Naive B cell (primary cell): ENCODE results near the gene ETV1. TPM values are rescaled to one million over a fixed set of nuclear protein-coding genes. Genes with fewer than 3 reads are reported as not detected.
A peak's percentile ranks its signal among the peaks of the same experiment; 100 is the strongest.
"Not testable (repeated sequence)": the region's sequence is repeated elsewhere in the genome, so short reads cannot be mapped to it uniquely, and the experiment has no call there.

ENCODE experiments used
- ATAC-seq, 2 donors: fragments of 150-1000 bp; cut with Tn5 transposase; 2 replicates each; pipeline ENCODE4 v1.10.0; 2021; ENCODE audit warnings: low read depth in 2 of 2, mild to moderate bottlenecking in 2 of 2, moderate library complexity in 2 of 2
- DNase-seq: peaks from one replicate; pipeline ENCODE4 v3.0.0; 2022
- H3K27ac Mint-ChIP-seq, 6 donors: one replicate each; pipeline ENCODE4 v1.8.0; 2020 to 2022; ENCODE audit warnings: mild to moderate bottlenecking in 6 of 6, mixed read lengths in 6 of 6, moderate library complexity in 5 of 6, inconsistent platforms in 2 of 6
- H3K27me3 Mint-ChIP-seq, 3 donors: one replicate each; pipeline ENCODE4 v1.8.0; 2021 to 2022; ENCODE audit warnings: mixed read lengths in 3 of 3, mild to moderate bottlenecking in 1 of 3
- H3K36me3 Mint-ChIP-seq, 2 donors: one replicate each; pipeline ENCODE4 v1.8.0; 2020 to 2022; ENCODE audit warnings: mixed read lengths in 2 of 2, inconsistent platforms in 1 of 2, mild to moderate bottlenecking in 1 of 2
- H3K4me1 Mint-ChIP-seq, 3 donors: one replicate each; pipeline ENCODE4 v1.8.0; 2020 to 2022; ENCODE audit warnings: mixed read lengths in 3 of 3, inconsistent platforms in 1 of 3, mild to moderate bottlenecking in 1 of 3, moderate library complexity in 1 of 3
- H3K4me3 Mint-ChIP-seq, 8 donors: one replicate each; pipeline ENCODE4 v1.8.0; 2020 to 2022; ENCODE audit warnings: mild to moderate bottlenecking in 8 of 8, mixed read lengths in 8 of 8, moderate library complexity in 8 of 8, inconsistent platforms in 2 of 8
- H3K9me3 Mint-ChIP-seq, 7 donors: one replicate each; pipeline ENCODE4 v1.8.0; 2020 to 2022; ENCODE audit warnings: mixed read lengths in 7 of 7, mild to moderate bottlenecking in 5 of 7, inconsistent platforms in 2 of 7, moderate library complexity in 1 of 7
- polyA plus RNA-seq, 6 donors: library from polyadenylated mRNA; unstranded; fragments of 300-500 nt; fragmentation: Illumina TruSeq; gene quantifications; one replicate each; pipeline ENCODE4 v1.2.3, GENCODE V29; 2021; ENCODE audit warnings: low read depth in 6 of 6

Gene ETV1
- polyA plus RNA-seq, 6 donors from 2014 or later, result not detected

DNA sequence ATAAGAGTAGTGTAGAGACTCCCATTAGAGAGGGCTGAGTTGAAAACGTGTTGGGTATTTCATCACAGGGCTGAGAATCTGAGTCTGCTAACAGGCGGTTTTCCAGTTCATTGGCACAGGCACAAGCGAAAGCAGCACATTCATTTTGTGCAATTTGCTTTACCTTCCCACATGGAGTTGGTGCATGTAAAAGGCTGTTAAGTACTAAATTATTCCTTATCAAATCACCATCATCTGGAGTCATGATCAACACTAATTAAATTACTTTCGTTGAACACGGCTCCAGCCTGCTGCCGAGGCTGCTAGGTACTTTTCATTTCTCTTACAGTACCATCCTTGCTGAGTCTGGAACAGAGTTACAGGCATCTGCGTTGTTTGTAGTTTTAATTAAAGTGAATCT lies 43.8 kb downstream of the ETV1 start:
- no peak overlapping the region for H3K4me3 Mint-ChIP-seq
- H3K9me3 Mint-ChIP-seq, result peaks cover 0 to 5% (median 0%) of the 10 kb centered on the region in 7 donors
- no peak overlapping the region for H3K27ac Mint-ChIP-seq
- H3K4me1 Mint-ChIP-seq, result no peaks in the 10 kb centered on the region
- DNase-seq, result no peak
- H3K27me3 Mint-ChIP-seq, result no peaks in the 10 kb centered on the region
- H3K36me3 Mint-ChIP-seq, result no peaks in the 10 kb centered on the region
- ATAC-seq, result no peak

DNA sequence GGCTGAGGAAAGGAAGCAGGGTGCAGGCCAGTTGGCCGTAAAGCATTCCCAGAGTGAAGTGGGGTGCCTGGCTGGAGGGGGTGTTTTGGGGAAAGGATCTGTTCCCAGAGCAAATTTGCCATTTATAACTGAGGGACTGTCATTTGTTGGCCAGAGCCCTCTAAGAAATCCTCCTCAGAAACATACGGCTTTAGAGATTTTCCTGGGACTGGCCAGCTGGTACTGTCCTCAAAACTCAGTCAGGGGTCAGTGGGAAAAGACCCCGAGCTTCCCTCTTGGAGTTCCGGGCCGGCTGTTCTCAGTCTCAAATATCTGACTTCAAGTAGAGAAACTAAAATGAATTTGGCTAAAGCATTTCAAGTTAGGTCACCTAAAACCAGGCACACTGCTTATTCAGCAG lies 55.9 kb downstream of the ETV1 start:
- Mint-ChIP-seq H3K4me1 (no peaks in the 10 kb centered on the region), H3K27me3 (no peaks in the 10 kb centered on the region), H3K36me3 (no peaks in the 10 kb centered on the region), H3K9me3 (peaks cover 0 to 11% (median 0%) of the 10 kb centered on the region in 7 donors), H3K27ac (no peak overlapping the region), H3K4me3 (no peak overlapping the region)
- DNase-seq (no peak), ATAC-seq (no peak)

DNA sequence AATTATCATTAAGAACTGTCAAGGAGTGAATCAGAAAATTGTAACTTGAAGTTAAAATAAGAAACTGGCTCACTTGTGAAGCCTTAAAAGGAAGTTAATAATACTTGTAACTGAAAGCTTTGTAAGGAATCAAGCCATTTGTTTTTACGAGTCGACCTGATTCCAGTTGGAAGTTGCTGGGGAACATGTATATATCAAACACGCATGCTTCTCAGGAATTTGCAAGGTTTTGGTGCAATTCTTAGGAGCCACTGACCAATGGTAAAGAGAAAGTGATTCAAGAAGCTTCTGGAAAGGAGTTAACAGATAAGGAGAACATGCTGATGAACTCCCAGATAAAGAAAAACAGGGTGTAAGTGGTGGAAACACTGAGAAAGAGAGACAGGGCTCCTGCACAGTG lies 56.4 kb downstream of the ETV1 start:
- Mint-ChIP-seq H3K4me3 (no peak overlapping the region), H3K36me3 (no peaks in the 10 kb centered on the region), H3K4me1 (no peaks in the 10 kb centered on the region), H3K27me3 (no peaks in the 10 kb centered on the region), H3K27ac (no peak overlapping the region), H3K9me3 (peaks cover 0 to 11% (median 0%) of the 10 kb centered on the region in 7 donors)
- ATAC-seq, result no peak
- DNase-seq, result no peak

DNA sequence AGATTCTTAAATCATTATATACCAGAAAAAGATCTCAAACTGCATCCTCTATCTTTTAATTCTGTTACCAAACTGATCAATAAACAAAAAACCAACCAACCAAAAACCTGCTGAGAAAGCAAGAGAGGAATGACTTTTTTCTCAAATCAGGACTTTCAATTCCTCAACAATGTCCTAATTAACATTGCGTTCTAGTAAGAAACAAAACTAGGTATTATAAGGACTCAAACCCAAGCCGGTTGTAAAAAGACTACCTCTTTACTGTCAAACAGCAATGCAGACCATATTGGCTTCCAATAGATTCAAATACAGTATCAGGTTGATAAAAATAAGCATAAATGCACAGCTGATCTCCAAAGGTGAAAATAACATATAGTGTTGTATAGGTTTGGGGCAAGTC lies 57.3 kb downstream of the ETV1 start:
- H3K27ac Mint-ChIP-seq, result no peak overlapping the region

DNA sequence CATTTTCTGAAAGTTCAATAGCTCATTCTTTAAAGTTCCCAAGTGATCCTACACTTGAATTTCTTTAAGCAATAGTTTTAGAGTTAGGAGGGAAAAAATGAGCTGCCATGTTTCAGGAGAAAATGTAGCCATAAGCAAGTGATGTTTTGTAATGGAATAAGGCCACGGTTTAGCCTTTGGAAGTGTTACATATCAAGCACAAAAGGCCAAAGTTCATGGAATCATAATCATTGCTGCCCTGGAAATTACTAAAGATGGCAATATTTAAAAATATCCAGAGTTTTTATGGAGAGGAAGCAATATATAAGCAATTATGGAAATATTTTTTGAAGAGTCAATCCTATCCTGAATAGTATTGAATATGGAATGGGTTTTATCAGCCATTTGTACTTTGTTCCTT lies 68.4 kb downstream of the ETV1 start:
- H3K27ac Mint-ChIP-seq, result no peak overlapping the region
- no peak overlapping the region for H3K4me3 Mint-ChIP-seq
- H3K4me1 Mint-ChIP-seq, result no peaks in the 10 kb centered on the region
- no peaks in the 10 kb centered on the region for H3K36me3 Mint-ChIP-seq
- ATAC-seq (no peak), DNase-seq (no peak)
- no peaks in the 10 kb centered on the region for H3K27me3 Mint-ChIP-seq
- H3K9me3 Mint-ChIP-seq, result peaks cover 0 to 2% (median 0%) of the 10 kb centered on the region in 7 donors

More for the DNA sequence above, 57.3 kb downstream of the ETV1 start:
- Mint-ChIP-seq H3K4me1 (no peaks in the 10 kb centered on the region), H3K9me3 (peaks cover 0 to 11% (median 0%) of the 10 kb centered on the region in 7 donors), H3K27me3 (no peaks in the 10 kb centered on the region), H3K4me3 (no peak overlapping the region), H3K36me3 (no peaks in the 10 kb centered on the region)
- DNase-seq (no peak), ATAC-seq (no peak)

DNA sequence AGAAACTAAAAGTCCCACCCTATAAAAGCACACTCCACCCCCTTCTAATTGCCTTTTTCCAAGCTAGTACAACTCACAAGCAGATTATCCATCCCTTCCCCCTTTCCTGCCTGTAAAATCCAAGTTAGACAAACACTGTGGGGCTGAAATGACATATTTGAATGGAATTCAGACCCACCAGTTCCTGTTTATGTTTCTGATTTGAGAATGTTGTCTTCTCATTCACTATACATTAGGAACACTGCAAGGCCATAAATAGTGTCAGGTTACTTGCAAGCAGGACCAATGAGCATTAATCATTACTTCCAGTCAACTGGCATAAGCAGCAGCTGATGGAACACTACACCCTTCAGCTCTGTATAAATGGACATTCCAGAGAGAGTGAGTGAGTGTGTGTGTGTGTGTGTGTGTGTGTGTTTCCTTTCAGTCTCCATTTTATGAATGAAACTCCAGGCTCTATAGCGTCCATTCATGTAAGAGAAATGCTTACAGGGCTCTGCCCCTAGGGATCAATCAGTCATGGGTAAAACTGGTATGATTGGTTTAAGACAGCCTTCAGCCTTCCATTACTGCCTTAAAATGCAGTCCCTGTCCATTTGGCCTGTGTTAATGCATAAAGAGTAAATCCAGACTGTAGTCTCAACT lies 69.3 kb downstream of the ETV1 start:
- no peak for ATAC-seq
- Mint-ChIP-seq H3K36me3 (no peaks in the 10 kb centered on the region), H3K27ac (peak overlapping the region in 1 of 6 donors; percentile 23)

DNA sequence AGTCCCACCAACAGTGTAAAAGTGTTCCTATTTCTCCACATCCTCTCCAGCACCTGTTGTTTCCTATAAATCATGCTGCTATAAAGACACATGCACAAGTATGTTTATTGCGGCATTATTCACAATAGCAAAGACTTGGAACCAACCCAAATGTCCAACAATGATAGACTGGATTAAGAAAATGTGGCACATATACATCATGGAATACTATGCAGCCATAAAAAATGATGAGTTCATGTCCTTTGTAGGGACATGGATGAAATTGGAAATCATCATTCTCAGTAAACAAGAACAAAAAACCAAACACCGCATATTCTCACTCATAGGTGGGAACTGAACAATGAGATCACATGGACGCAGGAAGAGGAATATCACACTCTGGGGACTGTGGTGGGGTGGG lies 71.1 kb downstream of the ETV1 start:
- not testable (repeated sequence) for H3K36me3 Mint-ChIP-seq, H3K27me3 Mint-ChIP-seq, H3K4me3 Mint-ChIP-seq, H3K9me3 Mint-ChIP-seq, DNase-seq, H3K4me1 Mint-ChIP-seq, ATAC-seq, H3K27ac Mint-ChIP-seq

More for the DNA sequence above, 69.3 kb downstream of the ETV1 start:
- no peak for DNase-seq
- peaks cover 0 to 2% (median 0%) of the 10 kb centered on the region in 7 donors for H3K9me3 Mint-ChIP-seq
- no peaks in the 10 kb centered on the region for H3K27me3 Mint-ChIP-seq
- H3K4me3 Mint-ChIP-seq, result no peak overlapping the region
- H3K4me1 Mint-ChIP-seq, result no peaks in the 10 kb centered on the region

DNA sequence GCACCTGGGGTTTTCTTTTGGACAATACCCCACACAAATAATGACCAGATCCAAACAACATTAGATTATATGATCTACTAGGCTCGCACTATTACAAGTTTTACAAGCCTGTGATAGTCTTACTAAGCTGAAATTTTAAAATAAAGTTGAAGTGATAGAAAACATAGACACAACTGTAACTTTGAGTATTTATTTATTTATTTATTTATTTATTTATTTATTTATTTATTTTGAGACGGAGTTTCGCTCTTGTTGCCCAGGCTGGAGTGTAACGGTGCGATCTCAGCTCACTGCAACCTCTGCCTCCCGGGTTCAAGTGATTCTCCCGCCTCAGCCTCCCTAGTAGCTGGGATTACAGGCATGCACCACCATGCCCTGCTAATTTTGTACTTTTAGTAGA lies 72.4 kb downstream of the ETV1 start:
- H3K4me3 Mint-ChIP-seq, H3K4me1 Mint-ChIP-seq, DNase-seq, H3K36me3 Mint-ChIP-seq, H3K27me3 Mint-ChIP-seq, H3K27ac Mint-ChIP-seq, H3K9me3 Mint-ChIP-seq, ATAC-seq: not testable (repeated sequence)

DNA sequence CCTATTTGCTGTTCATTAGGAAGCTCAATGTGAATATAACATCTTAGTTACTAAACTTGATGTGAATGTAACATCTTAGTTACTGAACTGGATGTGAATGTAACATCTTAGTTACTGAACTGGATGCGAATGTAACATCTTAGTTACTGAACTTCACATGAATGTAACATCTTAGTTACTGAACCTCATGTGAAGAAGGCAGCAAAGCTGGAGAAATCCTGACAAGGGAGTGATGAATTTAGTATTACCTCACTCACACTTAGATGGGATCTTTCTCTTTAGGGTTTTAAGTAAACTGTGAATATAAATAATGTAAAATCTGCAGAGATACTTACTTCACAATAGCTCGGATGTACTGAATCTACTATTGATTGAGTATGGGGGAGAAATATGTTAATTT lies 73.6 kb downstream of the ETV1 start:
- ATAC-seq (no peak), DNase-seq (no peak)
- no peaks in the 10 kb centered on the region for H3K27me3 Mint-ChIP-seq
- H3K4me3 Mint-ChIP-seq, result no peak overlapping the region
- H3K4me1 Mint-ChIP-seq, result no peaks in the 10 kb centered on the region
- H3K36me3 Mint-ChIP-seq, result no peaks in the 10 kb centered on the region
- peaks cover 0 to 4% (median 0%) of the 10 kb centered on the region in 7 donors for H3K9me3 Mint-ChIP-seq
- H3K27ac Mint-ChIP-seq, result no peak overlapping the region

DNA sequence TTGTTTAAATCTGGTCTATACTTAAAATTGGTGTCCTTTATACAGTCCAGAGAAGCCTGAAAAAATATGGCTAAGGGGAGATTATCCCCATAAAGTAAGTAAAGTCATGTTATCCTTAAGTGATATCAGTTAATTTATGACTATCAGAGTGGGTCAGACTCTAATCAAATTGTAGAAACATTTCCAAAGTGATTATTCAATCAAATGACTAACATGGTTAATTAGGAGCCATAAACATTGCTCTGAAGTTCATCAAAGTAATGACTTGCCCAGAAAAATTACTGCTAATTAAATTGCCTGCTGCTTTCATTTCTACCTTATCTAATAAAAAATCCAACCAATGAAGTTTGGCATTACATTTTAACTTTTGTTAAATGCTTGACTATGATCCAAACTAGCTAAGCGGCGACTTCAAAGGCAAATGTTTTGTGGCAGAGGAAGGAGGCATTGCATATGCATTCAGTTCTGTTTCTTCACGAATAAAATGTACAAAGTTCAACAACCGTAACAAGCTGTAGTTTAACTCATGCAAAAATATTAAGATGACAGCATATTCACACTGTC lies 76.7 kb downstream of the ETV1 start:
- no peak overlapping the region for H3K27ac Mint-ChIP-seq
- DNase-seq (no peak), ATAC-seq (no peak)
- no peaks in the 10 kb centered on the region for H3K36me3 Mint-ChIP-seq
- no peak overlapping the region for H3K4me3 Mint-ChIP-seq
- H3K27me3 Mint-ChIP-seq, result no peaks in the 10 kb centered on the region
- no peaks in the 10 kb centered on the region for H3K4me1 Mint-ChIP-seq
- H3K9me3 Mint-ChIP-seq, result peaks cover 0 to 2% (median 0%) of the 10 kb centered on the region in 7 donors

DNA sequence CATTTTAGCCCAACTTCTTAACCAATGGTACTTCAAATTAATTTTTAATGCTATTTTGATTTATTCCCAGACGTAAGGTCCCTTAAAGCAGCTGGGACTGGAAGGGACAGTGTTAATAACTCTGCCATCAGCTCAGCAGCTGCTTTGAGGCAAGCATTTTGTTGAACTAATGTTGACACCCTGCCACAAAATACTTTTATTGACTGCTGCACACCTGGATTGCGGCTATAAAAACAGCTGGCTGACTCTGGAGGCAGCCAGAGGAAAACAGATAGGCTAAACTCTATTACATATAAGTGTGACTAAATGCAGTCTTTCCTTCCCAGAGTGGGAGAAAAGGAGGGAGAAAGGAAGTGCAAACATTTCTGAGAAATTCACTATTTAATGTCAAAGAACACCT lies 77.6 kb downstream of the ETV1 start:
- DNase-seq (no peak), ATAC-seq (no peak)
- Mint-ChIP-seq H3K27me3 (no peaks in the 10 kb centered on the region), H3K27ac (no peak overlapping the region), H3K4me3 (no peak overlapping the region), H3K9me3 (peaks cover 0 to 2% (median 0%) of the 10 kb centered on the region in 7 donors), H3K36me3 (no peaks in the 10 kb centered on the region), H3K4me1 (no peaks in the 10 kb centered on the region)

DNA sequence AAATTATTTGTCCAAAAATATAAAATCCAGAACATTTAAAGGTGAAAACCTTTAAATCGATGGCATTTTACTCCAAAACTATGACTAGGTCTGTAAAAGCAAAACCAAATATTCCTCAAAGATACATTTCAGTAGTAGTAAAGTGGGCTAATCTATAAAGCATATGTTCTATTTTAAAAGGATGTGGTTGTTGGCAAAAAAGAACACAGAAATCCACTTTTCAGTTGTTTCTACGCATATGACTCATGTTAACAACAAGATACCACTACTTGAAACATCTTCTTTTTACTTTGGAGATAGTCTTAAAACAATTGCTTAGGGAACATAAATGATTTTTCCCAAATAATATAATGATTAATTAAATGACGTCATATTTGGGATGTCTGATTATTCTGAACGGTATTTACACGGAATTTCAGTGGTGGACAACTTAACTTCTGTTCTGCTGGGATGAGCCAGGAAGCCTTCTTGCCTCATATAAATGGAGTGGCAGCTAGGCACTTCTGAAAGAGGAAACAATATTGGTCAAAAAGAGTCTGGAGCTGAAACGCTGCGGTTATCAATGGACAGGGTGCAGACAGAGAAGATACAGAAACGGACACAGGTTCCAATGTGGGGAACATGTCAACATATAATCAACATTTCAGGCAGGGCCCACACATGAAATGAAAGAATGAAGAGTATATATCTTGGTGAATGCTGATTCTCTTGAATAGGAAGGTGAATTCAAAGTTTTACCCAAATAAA lies 78.5 kb downstream of the ETV1 start:
- Mint-ChIP-seq H3K27ac (peak overlapping the region in 1 of 6 donors; percentile 7), H3K9me3 (peaks cover 0 to 2% (median 0%) of the 10 kb centered on the region in 7 donors), H3K4me3 (no peak overlapping the region), H3K36me3 (no peaks in the 10 kb centered on the region), H3K4me1 (no peaks in the 10 kb centered on the region), H3K27me3 (no peaks in the 10 kb centered on the region)
- ATAC-seq, result no peak
- DNase-seq, result no peak

DNA sequence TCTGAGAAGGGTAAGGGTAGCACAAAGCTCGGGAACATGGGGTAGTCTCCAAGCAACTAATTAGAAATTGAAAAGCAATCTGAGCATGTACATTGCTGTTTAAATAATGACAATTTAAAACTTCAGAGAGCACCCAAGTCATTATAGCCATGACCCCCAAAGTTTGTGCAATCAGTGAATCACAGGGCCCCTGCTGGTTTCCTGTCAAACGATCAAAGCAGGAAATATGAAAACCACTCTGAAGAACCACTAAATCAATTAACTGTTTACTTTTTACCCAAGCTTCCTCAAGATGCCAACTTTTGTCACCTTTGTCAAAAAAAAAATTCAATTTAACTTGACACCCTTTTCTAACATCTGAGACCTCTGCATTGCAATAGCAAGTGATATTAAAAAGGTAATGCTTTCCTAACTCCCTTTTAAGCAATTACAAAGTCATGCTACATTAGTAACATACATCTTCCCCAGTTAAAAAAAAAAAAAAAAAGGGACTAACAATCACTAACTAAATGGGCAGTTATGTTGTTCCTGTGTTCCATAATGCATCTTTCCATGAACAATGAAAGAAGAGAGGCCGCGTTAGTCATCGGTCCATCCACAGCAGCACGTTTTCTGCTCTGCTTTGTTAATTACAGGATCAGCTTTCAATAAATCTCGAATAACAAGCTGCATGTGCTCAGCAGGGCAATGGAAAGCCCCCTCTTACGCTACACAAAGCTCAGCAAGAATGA lies 80.6 kb downstream of the ETV1 start:
- H3K4me1 Mint-ChIP-seq, result no peaks in the 10 kb centered on the region
- DNase-seq (no peak), ATAC-seq (no peak)
- H3K4me3 Mint-ChIP-seq, result no peak overlapping the region
- H3K27ac Mint-ChIP-seq, result no peak overlapping the region
- no peaks in the 10 kb centered on the region for H3K36me3 Mint-ChIP-seq
- no peaks in the 10 kb centered on the region for H3K27me3 Mint-ChIP-seq
- peaks cover 0 to 4% (median 0%) of the 10 kb centered on the region in 7 donors for H3K9me3 Mint-ChIP-seq
